Measurements from ENCODE around the gene CARD11.

CARD11 gene

DNA sequence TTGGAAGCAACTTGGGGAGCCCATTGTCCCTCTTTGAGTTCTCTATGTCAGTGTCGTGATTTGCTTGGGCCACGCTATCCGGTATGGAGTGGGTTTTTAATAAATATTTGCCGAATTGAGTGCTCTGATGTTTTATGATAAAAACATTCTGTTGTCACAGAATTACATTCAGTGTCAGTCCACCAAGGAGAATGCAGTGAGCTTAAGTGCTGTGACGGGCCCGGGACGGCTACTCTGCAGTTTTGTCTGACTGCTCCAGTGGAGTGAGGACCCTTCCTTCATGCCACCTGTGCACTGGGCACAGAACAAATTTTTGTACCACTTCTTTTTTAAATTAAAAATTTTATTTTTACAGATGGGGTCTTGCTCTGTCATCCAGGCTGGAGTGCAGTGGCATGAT is 76.0 kb downstream of the CARD11 start:
- TF ChIP-seq CTCF (IDR thresholded peaks at IDR 0.05; ENCODE audit: insufficient read depth, missing control alignments): no peak
- FAIRE-seq (no peak), DNase-seq (ENCODE audit: insufficient read length, low spot score) (no peak)

DNA sequence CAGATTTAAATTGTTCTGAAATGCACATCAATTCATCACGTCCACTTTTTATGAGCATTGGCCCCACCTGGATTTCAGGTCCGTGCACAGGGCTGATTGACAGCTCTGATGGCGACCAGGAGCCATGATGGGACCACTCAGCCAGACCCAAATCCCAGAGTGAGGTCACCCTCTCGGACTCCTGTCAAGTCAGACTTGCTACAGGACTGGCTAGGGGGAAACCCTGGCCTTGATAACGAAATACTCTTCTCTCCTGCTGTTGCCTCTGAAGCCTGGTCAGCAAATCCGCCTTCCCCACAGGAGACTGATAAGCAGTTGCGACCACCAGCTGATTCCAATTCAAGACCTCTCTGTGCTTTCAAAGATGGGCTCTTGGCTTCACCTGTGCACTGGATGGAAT is 76.4 kb downstream of the CARD11 start:
- TF ChIP-seq CTCF (IDR thresholded peaks at IDR 0.05; ENCODE audit: insufficient read depth, missing control alignments): no peak
- FAIRE-seq: no peak
- no peak for DNase-seq (ENCODE audit: insufficient read length, low spot score)

DNA sequence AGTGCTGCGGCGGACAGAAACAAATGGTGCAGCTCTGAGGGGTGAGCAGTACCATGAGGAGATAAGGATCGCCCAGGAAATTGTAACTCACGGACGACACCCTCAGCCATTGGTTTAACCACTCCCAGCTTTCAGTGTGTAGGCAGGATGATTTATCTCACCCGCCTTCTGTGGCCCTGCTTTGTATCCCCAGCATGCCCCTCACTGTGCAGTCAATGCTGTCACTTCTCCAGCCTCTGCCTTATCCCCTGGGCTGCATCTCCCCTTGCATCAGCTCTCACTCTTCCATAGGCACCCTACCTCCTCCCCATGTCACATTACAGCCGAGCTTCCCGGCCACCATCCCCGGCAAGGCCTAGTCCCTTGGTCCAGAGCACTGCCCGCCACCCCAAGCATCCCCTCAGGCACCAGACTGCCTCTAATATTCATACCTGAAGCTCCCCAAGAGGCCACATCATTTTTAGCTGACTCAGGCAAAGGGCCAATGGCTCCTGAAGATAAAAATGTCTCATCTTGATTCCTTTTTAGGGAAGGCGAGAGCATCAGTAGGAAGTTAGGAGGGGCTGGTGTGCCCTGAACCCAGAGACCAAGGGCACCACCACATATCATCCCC is 77.1 kb downstream of the CARD11 start:
- TF ChIP-seq CTCF (IDR thresholded peaks at IDR 0.05; ENCODE audit: insufficient read depth, missing control alignments): no peak
- FAIRE-seq (no peak), DNase-seq (ENCODE audit: insufficient read length, low spot score) (no peak)

- no peak for TF ChIP-seq CTCF (IDR thresholded peaks at IDR 0.05; ENCODE audit: insufficient read depth, missing control alignments)
- no peak for FAIRE-seq
- DNase-seq (ENCODE audit: insufficient read length, low spot score): no peak
Observed at GRCh38 chr7:2965745-2966270, 77.9 kb downstream of the CARD11 start.

DNA sequence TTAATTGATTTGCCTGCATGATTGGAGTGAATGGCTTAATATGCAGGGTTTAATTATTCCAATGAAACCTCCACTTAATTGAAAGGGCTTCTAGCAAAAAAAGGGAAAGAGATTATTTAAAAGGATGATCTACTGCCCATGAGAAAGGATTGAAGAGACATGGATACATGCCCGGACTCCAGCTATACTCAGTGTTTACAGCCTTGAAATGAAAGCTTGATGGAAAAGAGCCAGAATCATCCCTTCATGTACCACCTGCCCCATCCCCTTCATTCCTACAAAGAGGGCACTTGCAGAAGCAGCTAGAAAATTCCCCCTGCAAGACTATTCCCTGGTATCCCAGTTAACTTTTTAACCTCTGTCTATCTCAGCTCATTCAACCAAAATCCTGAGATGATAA is 78.4 kb downstream of the CARD11 start:
- FAIRE-seq: no peak
- DNase-seq (ENCODE audit: insufficient read length, low spot score): no peak
- TF ChIP-seq CTCF (IDR thresholded peaks at IDR 0.05; ENCODE audit: insufficient read depth, missing control alignments): no peak

DNA sequence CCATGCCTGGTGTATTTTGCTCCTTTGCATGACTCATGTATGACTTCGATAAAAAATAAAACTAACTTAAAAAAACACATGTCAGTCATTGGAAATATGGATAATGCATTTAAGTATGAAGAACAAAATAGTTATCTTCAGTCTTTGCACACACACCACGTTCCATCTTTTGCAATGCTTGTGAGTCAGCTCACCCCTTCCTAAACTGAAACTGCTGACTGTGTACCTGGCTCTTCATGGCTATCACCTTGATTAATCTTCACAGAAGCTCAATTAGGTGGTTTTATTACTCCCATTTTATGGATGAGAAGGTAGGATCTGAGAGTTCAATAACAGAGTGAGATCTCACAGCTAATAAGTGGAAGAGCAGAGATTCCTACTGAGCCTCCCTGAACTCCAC is 79.5 kb downstream of the CARD11 start:
- TF ChIP-seq CTCF (IDR thresholded peaks at IDR 0.05; ENCODE audit: insufficient read depth, missing control alignments): no peak
- no peak for DNase-seq (ENCODE audit: insufficient read length, low spot score)
- FAIRE-seq: no peak

- DNase-seq (ENCODE audit: insufficient read length, low spot score) (no peak), FAIRE-seq (no peak)
- TF ChIP-seq CTCF (IDR thresholded peaks at IDR 0.05; ENCODE audit: insufficient read depth, missing control alignments): no peak
Observed at GRCh38 chr7:2962865-2963264, 80.8 kb downstream of the CARD11 start.
